WTC11 (cell line): ENCODE data around the gene RASAL3. TPM values are rescaled to one million over a fixed set of nuclear protein-coding genes. Genes with fewer than 3 reads are reported as not detected.

ENCODE experiments used
- ATAC-seq: fragments of 200-7000 bp; cut with Tn5 transposase; 2 replicates; pipeline ENCODE4 v1.10.0; 2021; ENCODE audit warnings: mild to moderate bottlenecking, moderate library complexity
- CTCF ChIA-PET: fragments of 300-600 bp; sonication (Branson Sonifier 250); formaldehyde crosslinking; loops from one replicate; lab custom pipeline; 2021; ENCODE audit warnings: antibody characterized with exemption; lab: Charles Lee
- POLR2A ChIA-PET: fragments of 350-600 bp; sonication (Branson Sonifier 250); formaldehyde crosslinking; loops from one replicate; lab custom pipeline; 2021; ENCODE audit warnings: antibody characterized with exemption; lab: Charles Lee
- DNase-seq: peaks from one replicate; pipeline ENCODE4 v3.0.0; 2021; ENCODE audit warnings: low spot score
- H3K27ac Mint-ChIP-seq: 2 replicates; pipeline ENCODE4 v1.8.0; 2021; ENCODE audit warnings: mixed read lengths
- H3K27me3 Mint-ChIP-seq: 2 replicates; pipeline ENCODE4 v1.8.0; 2021; ENCODE audit warnings: low read depth, mild to moderate bottlenecking, moderate library complexity, mixed read lengths
- H3K36me3 Mint-ChIP-seq: 2 replicates; pipeline ENCODE4 v1.8.0; 2021; ENCODE audit warnings: mixed read lengths
- H3K4me1 Mint-ChIP-seq: 2 replicates; pipeline ENCODE4 v1.8.0; 2022; ENCODE audit warnings: mixed read lengths
- H3K4me3 Mint-ChIP-seq: 2 replicates; pipeline ENCODE4 v1.8.0; 2021; ENCODE audit warnings: mild to moderate bottlenecking, moderate library complexity, mixed read lengths
- H3K9me3 Mint-ChIP-seq: 2 replicates; pipeline ENCODE4 v1.8.0; 2021; ENCODE audit warnings: mixed read lengths
- CBFB ChIP-seq: sonication (generic); formaldehyde crosslinking; IDR thresholded peaks from 2 replicates; pipeline ENCODE4 v1.8.1; 2022; ENCODE audit warnings: mild to moderate bottlenecking, low read depth, missing genetic modification reagents
- GRHL2 ChIP-seq: fragments of 250-450 bp; sonication (Bioruptor Pico); IDR thresholded peaks from 2 replicates; pipeline ENCODE4 v1.8.0; 2022; ENCODE audit warnings: mild to moderate bottlenecking, moderate library complexity; ENCODE audit not compliant: insufficient replicate concordance, severe bottlenecking
- HMGA2 ChIP-seq: fragments of 250-450 bp; sonication (Bioruptor Pico); IDR thresholded peaks from 2 replicates; pipeline ENCODE4 v1.4.0; 2021; ENCODE audit warnings: mild to moderate bottlenecking, moderate library complexity
- JUN ChIP-seq: sonication (generic); formaldehyde crosslinking; IDR thresholded peaks from 2 replicates; pipeline ENCODE4 v1.8.0; 2023; ENCODE audit warnings: mild to moderate bottlenecking, missing genetic modification reagents
- KAT7 ChIP-seq: sonication (generic); formaldehyde crosslinking; IDR thresholded peaks from 2 replicates; pipeline ENCODE4 v1.8.1; 2023; ENCODE audit warnings: missing genetic modification reagents, mild to moderate bottlenecking, borderline replicate concordance
- MYBL2 ChIP-seq: sonication (generic); formaldehyde crosslinking; IDR thresholded peaks from 2 replicates; pipeline ENCODE4 v1.8.1; 2023; ENCODE audit warnings: mild to moderate bottlenecking, moderate library complexity, missing genetic modification reagents
- NR2C2 ChIP-seq: sonication (generic); formaldehyde crosslinking; IDR thresholded peaks from 2 replicates; pipeline ENCODE4 v1.8.0; 2022; ENCODE audit warnings: mild to moderate bottlenecking, missing genetic modification reagents
- OVOL2 ChIP-seq: fragments of 250-450 bp; sonication (Bioruptor Pico); IDR thresholded peaks from 2 replicates; pipeline ENCODE4 v1.9.0; 2021; ENCODE audit warnings: mild to moderate bottlenecking, borderline replicate concordance
- SOX15 ChIP-seq: fragments of 250-450 bp; sonication (Bioruptor Pico); IDR thresholded peaks from 2 replicates; pipeline ENCODE4 v1.9.0; 2021; ENCODE audit warnings: mild to moderate bottlenecking
- TEAD1 ChIP-seq: sonication (generic); formaldehyde crosslinking; IDR thresholded peaks from 2 replicates; pipeline ENCODE4 v1.8.0; 2022; ENCODE audit warnings: mild to moderate bottlenecking, missing genetic modification reagents
- ZNF138 ChIP-seq: sonication (generic); formaldehyde crosslinking; conservative IDR thresholded peaks from 2 replicates; pipeline ENCODE4 v1.8.1; 2022; ENCODE audit warnings: mild to moderate bottlenecking, moderate library complexity, missing genetic modification reagents
- ZNF219 ChIP-seq: sonication (generic); formaldehyde crosslinking; IDR thresholded peaks from 2 replicates; pipeline ENCODE4 v1.8.0; 2023; ENCODE audit warnings: missing genetic modification reagents, mild to moderate bottlenecking, borderline replicate concordance
- total RNA-seq: library from RNA; stranded (reverse); gene quantifications from 3 replicates; pipeline ENCODE4 v1.2.3, GENCODE V29; 2021
- TF ChIP-seq, protein P1 (sequence below): fragments of 250-450 bp; sonication (Bioruptor Pico); IDR thresholded peaks from 2 replicates; pipeline ENCODE4 v1.9.0; 2021; ENCODE audit warnings: mild to moderate bottlenecking
- TF ChIP-seq, protein P2 (sequence below): sonication (generic); formaldehyde crosslinking; conservative IDR thresholded peaks from 2 replicates; pipeline ENCODE4 v1.8.1; 2023; ENCODE audit warnings: mild to moderate bottlenecking, low read depth, missing genetic modification reagents, moderate library complexity
- TF ChIP-seq, protein P3 (sequence below): sonication (generic); formaldehyde crosslinking; IDR thresholded peaks from 2 replicates; pipeline ENCODE4 v1.8.1; 2023; ENCODE audit warnings: mild to moderate bottlenecking, missing genetic modification reagents, borderline replicate concordance
- TF ChIP-seq, protein P4 (sequence below): sonication (generic); formaldehyde crosslinking; IDR thresholded peaks from 2 replicates; pipeline ENCODE4 v1.8.0; 2022; ENCODE audit warnings: mild to moderate bottlenecking, missing genetic modification reagents
- TF ChIP-seq, protein P5 (sequence below): sonication (generic); formaldehyde crosslinking; IDR thresholded peaks from 2 replicates; pipeline ENCODE4 v1.8.1; 2022; ENCODE audit warnings: low read depth, missing genetic modification reagents, borderline replicate concordance
- TF ChIP-seq, protein P6 (sequence below): sonication (generic); formaldehyde crosslinking; IDR thresholded peaks from 2 replicates; pipeline ENCODE4 v1.8.1; 2023; ENCODE audit warnings: mild to moderate bottlenecking, missing genetic modification reagents, moderate library complexity

Gene RASAL3
- total RNA-seq, 1 experiment from 2014 or later, result 1.6 TPM

DNA sequence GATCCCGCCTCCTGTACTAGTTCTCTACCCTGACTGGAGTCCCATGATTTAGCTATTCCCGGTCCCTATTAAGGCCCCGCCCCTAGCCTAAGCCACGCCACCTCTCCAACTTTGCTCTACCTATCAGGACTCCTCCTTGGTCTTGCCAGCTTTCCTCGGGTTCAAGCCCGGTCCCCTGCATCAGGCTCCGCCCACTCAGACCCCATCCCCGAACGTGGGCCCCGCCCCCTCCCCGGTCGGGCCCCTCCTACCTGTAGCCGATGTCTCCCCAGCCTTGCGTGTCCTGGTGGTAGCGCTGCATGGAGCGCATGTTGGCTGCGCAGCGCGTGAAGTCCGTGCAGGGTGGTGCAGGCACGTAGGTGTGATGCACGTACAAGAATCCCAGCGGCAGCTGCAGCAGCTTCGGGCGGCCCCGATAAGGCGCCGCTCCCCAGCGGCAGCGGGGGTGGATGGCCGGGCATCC is 7.3 kb upstream of the RASAL3 start:
- DNase-seq (peak; percentile 56), ATAC-seq (0 out of 2 replicates have a peak, but pooled peaks have one; percentile 11)
- ChIA-PET POLR2A (no interaction called here), CTCF (interaction anchor here (1.1 to 1.3 kb wide), 2 partner anchors 14 to 52 kb away, joined by 3 to 4 read pairs; partner anchors contain the start of gene AKAP8L)
- TF ChIP-seq, protein P1, sequence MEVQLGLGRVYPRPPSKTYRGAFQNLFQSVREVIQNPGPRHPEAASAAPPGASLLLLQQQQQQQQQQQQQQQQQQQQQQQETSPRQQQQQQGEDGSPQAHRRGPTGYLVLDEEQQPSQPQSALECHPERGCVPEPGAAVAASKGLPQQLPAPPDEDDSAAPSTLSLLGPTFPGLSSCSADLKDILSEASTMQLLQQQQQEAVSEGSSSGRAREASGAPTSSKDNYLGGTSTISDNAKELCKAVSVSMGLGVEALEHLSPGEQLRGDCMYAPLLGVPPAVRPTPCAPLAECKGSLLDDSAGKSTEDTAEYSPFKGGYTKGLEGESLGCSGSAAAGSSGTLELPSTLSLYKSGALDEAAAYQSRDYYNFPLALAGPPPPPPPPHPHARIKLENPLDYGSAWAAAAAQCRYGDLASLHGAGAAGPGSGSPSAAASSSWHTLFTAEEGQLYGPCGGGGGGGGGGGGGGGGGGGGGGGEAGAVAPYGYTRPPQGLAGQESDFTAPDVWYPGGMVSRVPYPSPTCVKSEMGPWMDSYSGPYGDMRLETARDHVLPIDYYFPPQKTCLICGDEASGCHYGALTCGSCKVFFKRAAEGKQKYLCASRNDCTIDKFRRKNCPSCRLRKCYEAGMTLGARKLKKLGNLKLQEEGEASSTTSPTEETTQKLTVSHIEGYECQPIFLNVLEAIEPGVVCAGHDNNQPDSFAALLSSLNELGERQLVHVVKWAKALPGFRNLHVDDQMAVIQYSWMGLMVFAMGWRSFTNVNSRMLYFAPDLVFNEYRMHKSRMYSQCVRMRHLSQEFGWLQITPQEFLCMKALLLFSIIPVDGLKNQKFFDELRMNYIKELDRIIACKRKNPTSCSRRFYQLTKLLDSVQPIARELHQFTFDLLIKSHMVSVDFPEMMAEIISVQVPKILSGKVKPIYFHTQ (CRISPR knock-in tag), result no peak
- TF ChIP-seq MYBL2 (CRISPR knock-in tag) (no peak), GRHL2 (CRISPR knock-in tag) (no peak), TEAD1 (no peak), ZNF138 (no peak), KAT7 (CRISPR knock-in tag) (no peak), NR2C2 (CRISPR knock-in tag) (no peak), JUN (CRISPR knock-in tag) (no peak), CBFB (CRISPR knock-in tag) (no peak), HMGA2 (no peak), SOX15 (CRISPR knock-in tag) (no peak), ZNF219 (CRISPR knock-in tag) (no peak), OVOL2 (no peak)
- TF ChIP-seq, protein P2, sequence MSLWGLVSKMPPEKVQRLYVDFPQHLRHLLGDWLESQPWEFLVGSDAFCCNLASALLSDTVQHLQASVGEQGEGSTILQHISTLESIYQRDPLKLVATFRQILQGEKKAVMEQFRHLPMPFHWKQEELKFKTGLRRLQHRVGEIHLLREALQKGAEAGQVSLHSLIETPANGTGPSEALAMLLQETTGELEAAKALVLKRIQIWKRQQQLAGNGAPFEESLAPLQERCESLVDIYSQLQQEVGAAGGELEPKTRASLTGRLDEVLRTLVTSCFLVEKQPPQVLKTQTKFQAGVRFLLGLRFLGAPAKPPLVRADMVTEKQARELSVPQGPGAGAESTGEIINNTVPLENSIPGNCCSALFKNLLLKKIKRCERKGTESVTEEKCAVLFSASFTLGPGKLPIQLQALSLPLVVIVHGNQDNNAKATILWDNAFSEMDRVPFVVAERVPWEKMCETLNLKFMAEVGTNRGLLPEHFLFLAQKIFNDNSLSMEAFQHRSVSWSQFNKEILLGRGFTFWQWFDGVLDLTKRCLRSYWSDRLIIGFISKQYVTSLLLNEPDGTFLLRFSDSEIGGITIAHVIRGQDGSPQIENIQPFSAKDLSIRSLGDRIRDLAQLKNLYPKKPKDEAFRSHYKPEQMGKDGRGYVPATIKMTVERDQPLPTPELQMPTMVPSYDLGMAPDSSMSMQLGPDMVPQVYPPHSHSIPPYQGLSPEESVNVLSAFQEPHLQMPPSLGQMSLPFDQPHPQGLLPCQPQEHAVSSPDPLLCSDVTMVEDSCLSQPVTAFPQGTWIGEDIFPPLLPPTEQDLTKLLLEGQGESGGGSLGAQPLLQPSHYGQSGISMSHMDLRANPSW (CRISPR knock-in tag), result no peak
- TF ChIP-seq, protein P3, sequence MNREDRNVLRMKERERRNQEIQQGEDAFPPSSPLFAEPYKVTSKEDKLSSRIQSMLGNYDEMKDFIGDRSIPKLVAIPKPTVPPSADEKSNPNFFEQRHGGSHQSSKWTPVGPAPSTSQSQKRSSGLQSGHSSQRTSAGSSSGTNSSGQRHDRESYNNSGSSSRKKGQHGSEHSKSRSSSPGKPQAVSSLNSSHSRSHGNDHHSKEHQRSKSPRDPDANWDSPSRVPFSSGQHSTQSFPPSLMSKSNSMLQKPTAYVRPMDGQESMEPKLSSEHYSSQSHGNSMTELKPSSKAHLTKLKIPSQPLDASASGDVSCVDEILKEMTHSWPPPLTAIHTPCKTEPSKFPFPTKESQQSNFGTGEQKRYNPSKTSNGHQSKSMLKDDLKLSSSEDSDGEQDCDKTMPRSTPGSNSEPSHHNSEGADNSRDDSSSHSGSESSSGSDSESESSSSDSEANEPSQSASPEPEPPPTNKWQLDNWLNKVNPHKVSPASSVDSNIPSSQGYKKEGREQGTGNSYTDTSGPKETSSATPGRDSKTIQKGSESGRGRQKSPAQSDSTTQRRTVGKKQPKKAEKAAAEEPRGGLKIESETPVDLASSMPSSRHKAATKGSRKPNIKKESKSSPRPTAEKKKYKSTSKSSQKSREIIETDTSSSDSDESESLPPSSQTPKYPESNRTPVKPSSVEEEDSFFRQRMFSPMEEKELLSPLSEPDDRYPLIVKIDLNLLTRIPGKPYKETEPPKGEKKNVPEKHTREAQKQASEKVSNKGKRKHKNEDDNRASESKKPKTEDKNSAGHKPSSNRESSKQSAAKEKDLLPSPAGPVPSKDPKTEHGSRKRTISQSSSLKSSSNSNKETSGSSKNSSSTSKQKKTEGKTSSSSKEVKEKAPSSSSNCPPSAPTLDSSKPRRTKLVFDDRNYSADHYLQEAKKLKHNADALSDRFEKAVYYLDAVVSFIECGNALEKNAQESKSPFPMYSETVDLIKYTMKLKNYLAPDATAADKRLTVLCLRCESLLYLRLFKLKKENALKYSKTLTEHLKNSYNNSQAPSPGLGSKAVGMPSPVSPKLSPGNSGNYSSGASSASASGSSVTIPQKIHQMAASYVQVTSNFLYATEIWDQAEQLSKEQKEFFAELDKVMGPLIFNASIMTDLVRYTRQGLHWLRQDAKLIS, result no peak
- TF ChIP-seq, protein P4, sequence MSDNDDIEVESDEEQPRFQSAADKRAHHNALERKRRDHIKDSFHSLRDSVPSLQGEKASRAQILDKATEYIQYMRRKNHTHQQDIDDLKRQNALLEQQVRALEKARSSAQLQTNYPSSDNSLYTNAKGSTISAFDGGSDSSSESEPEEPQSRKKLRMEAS (CRISPR knock-in tag), result no peak
- TF ChIP-seq, protein P5, sequence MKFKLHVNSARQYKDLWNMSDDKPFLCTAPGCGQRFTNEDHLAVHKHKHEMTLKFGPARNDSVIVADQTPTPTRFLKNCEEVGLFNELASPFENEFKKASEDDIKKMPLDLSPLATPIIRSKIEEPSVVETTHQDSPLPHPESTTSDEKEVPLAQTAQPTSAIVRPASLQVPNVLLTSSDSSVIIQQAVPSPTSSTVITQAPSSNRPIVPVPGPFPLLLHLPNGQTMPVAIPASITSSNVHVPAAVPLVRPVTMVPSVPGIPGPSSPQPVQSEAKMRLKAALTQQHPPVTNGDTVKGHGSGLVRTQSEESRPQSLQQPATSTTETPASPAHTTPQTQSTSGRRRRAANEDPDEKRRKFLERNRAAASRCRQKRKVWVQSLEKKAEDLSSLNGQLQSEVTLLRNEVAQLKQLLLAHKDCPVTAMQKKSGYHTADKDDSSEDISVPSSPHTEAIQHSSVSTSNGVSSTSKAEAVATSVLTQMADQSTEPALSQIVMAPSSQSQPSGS (CRISPR knock-in tag), result no peak
- TF ChIP-seq, protein P6, sequence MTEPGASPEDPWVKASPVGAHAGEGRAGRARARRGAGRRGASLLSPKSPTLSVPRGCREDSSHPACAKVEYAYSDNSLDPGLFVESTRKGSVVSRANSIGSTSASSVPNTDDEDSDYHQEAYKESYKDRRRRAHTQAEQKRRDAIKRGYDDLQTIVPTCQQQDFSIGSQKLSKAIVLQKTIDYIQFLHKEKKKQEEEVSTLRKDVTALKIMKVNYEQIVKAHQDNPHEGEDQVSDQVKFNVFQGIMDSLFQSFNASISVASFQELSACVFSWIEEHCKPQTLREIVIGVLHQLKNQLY (CRISPR knock-in tag), result no peak
- peaks cover 65% of the 10 kb centered on the region for H3K27me3 Mint-ChIP-seq
- no peaks in the 10 kb centered on the region for H3K36me3 Mint-ChIP-seq
- H3K4me1 Mint-ChIP-seq, result peaks cover 5% of the 10 kb centered on the region; the same call in 1 of the 2 replicates
- no peak overlapping the region for H3K27ac Mint-ChIP-seq
- H3K9me3 Mint-ChIP-seq, result peaks cover 18% of the 10 kb centered on the region
- H3K4me3 Mint-ChIP-seq, result no peak overlapping the region
